Panc1 (cell line): ENCODE measurements around the gene MAMDC2.

Experiments
- POLR2AphosphoS5 ChIP-seq: IDR thresholded peaks from 2 replicates; pipeline ENCODE4 v1.6.1; 2012; ENCODE audit warnings: mild to moderate bottlenecking, low read depth, low read length, moderate library complexity
- REST ChIP-seq, 2 experiments: IDR thresholded peaks; 2 replicates each; pipeline ENCODE4 v1.6.1; 2011 to 2012; ENCODE audit warnings: low read depth in 2 of 2, control low read depth in 1 of 2, low read length in 1 of 2, mild to moderate bottlenecking in 1 of 2, moderate library complexity in 1 of 2; ENCODE audit not compliant: insufficient read depth in 1 of 2
- TCF7L2 ChIP-seq: IDR thresholded peaks from 2 replicates; pipeline ENCODE4 v1.6.1; 2011; ENCODE audit warnings: mild to moderate bottlenecking, low read depth, low read length, inconsistent platforms
- TF ChIP-seq, protein P1 (sequence below): fragments of 450-650 bp; IDR thresholded peaks from 2 replicates; pipeline ENCODE4 v1.5.1; 2017; ENCODE audit warnings: mild to moderate bottlenecking

DNA sequence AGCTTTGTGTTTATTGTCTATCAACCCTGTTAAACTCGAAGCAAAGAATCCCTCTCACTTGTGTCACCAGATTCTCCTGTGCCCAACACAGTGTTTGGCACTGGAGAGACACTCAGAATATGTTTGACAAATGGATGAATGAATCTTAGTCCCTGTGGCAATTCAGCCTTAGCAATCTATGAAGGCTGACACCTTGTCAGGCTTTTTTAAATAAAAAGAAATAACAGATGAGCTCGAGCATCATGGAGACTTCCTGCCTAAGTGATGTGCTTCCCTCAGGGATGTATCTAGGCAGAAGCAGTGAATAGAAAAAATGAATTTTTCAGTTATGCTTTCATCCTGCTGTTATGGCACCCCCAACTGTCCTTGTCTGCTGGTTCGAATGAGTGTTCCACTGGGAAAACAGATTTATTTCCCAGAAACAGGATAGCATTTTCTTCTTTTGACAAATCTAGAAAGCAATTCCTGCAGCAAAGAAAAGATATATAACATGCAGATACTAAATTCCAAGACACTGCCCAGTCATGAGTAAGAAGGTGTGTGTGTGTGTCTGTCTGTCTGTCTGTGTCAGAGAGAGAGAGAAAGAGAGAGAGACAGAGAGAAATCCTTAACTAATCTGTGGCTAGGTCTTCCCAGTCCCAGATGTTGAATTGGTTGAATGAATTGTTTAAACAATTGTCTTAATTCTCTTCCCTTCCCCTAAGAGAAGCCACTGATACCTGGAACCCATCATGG is 16.7 kb downstream of the MAMDC2 start:
- TF ChIP-seq, protein P1, sequence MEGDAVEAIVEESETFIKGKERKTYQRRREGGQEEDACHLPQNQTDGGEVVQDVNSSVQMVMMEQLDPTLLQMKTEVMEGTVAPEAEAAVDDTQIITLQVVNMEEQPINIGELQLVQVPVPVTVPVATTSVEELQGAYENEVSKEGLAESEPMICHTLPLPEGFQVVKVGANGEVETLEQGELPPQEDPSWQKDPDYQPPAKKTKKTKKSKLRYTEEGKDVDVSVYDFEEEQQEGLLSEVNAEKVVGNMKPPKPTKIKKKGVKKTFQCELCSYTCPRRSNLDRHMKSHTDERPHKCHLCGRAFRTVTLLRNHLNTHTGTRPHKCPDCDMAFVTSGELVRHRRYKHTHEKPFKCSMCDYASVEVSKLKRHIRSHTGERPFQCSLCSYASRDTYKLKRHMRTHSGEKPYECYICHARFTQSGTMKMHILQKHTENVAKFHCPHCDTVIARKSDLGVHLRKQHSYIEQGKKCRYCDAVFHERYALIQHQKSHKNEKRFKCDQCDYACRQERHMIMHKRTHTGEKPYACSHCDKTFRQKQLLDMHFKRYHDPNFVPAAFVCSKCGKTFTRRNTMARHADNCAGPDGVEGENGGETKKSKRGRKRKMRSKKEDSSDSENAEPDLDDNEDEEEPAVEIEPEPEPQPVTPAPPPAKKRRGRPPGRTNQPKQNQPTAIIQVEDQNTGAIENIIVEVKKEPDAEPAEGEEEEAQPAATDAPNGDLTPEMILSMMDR, result no peak
- TF ChIP-seq POLR2AphosphoS5 (no peak), REST (IDR thresholded peaks at IDR 0.05; ENCODE audit: insufficient read depth in 1 of 2, low read depth in 2 of 2, low read length in 1 of 2) (no peak), TCF7L2 (no peak)
